ENCODE data around the gene EMX2.

GRCh38 chr10:117496031-117496430 is 46.5 kb upstream of the EMX2 start:
- TF ChIP-seq CTCF (IDR thresholded peaks at IDR 0.05) (no peak), POLR2A (IDR thresholded peaks at IDR 0.05) (no peak)

All from Peyer's patch (tissue), 4 donors.